ENCODE results near the gene VOPP1. TPM values are rescaled to one million over a fixed set of nuclear protein-coding genes. Genes with fewer than 3 reads are reported as not detected.
A peak's percentile ranks its signal among the peaks of the same experiment; 100 is the strongest.

VOPP1 gene
- polyA plus RNA-seq, 1 experiment: 88.4 TPM

GRCh38 chr7:55555160-55555559 lies 17.1 kb downstream of the VOPP1 start:
- ChIA-PET CTCF (no interaction called here), POLR2A (no interaction called here)
- Histone ChIP-seq H3K4me3 (ENCODE audit: low read depth, low read length) (no peak overlapping the region), H3K27ac (ENCODE audit: low read depth, low read length) (peak overlapping the region; percentile 24), H3K27me3 (ENCODE audit: control insufficient read depth, insufficient read depth, low read length) (no peaks in the 10 kb centered on the region), H3K9me3 (ENCODE audit: control insufficient read depth, insufficient read depth, low read length) (no peaks in the 10 kb centered on the region)
- TF ChIP-seq CTCF (IDR thresholded peaks at IDR 0.05; ENCODE audit: low read depth, low read length): no peak
- no peak for DNase-seq (ENCODE audit: low read depth, low spot score)

GRCh38 chr7:55554038-55554437 lies 18.3 kb downstream of the VOPP1 start:
- no peaks in the 10 kb centered on the region for H3K27me3 ChIP-seq (ENCODE audit: control insufficient read depth, insufficient read depth, low read length)
- no peak overlapping the region for H3K4me3 ChIP-seq (ENCODE audit: low read depth, low read length)
- ChIA-PET CTCF (no interaction called here), POLR2A (no interaction called here)
- no peak for DNase-seq (ENCODE audit: low read depth, low spot score)
- TF ChIP-seq CTCF (IDR thresholded peaks at IDR 0.05; ENCODE audit: low read depth, low read length): no peak
- H3K9me3 ChIP-seq (ENCODE audit: control insufficient read depth, insufficient read depth, low read length): no peaks in the 10 kb centered on the region
- no peak overlapping the region for H3K27ac ChIP-seq (ENCODE audit: low read depth, low read length)

- no peak for TF ChIP-seq CTCF (IDR thresholded peaks at IDR 0.05; ENCODE audit: low read depth, low read length)
- ChIA-PET CTCF (interaction anchor here (0.7 kb wide), 1 partner anchor 273 kb away, joined by 3 read pairs; no protein-coding TSS in a partner anchor), POLR2A (interaction anchor here (0.8 kb wide), 1 partner anchor 44 kb away, joined by 3 read pairs; no protein-coding TSS in a partner anchor)
- Histone ChIP-seq H3K9me3 (ENCODE audit: control insufficient read depth, insufficient read depth, low read length) (no peaks in the 10 kb centered on the region), H3K4me3 (ENCODE audit: low read depth, low read length) (no peak overlapping the region), H3K27ac (ENCODE audit: low read depth, low read length) (no peak overlapping the region), H3K27me3 (ENCODE audit: control insufficient read depth, insufficient read depth, low read length) (no peaks in the 10 kb centered on the region)
- no peak for DNase-seq (ENCODE audit: low read depth, low spot score)
Observed at GRCh38 chr7:55553024-55553345, 19.3 kb downstream of the VOPP1 start.

GRCh38 chr7:55552320-55553023 lies 19.8 kb downstream of the VOPP1 start:
- Histone ChIP-seq H3K27ac (ENCODE audit: low read depth, low read length) (no peak overlapping the region), H3K27me3 (ENCODE audit: control insufficient read depth, insufficient read depth, low read length) (no peaks in the 10 kb centered on the region), H3K9me3 (ENCODE audit: control insufficient read depth, insufficient read depth, low read length) (no peaks in the 10 kb centered on the region), H3K4me3 (ENCODE audit: low read depth, low read length) (no peak overlapping the region)
- no peak for DNase-seq (ENCODE audit: low read depth, low spot score)
- POLR2A ChIA-PET: interaction anchor here (0.8 kb wide), 1 partner anchor 44 kb away, joined by 3 read pairs; no protein-coding TSS in a partner anchor
- no peak for TF ChIP-seq CTCF (IDR thresholded peaks at IDR 0.05; ENCODE audit: low read depth, low read length)
- CTCF ChIA-PET: interaction anchor here (0.7 kb wide), 2 partner anchors 272 to 463 kb away, joined by 3 to 10 read pairs; no protein-coding TSS in a partner anchor

GRCh38 chr7:55550841-55551537 lies 21.3 kb downstream of the VOPP1 start:
- CTCF ChIA-PET: interaction anchor here (0.6 kb wide), 1 partner anchor 8 kb away, joined by 3 read pairs; no protein-coding TSS in a partner anchor
- no peak for TF ChIP-seq CTCF (IDR thresholded peaks at IDR 0.05; ENCODE audit: low read depth, low read length)
- no peak overlapping the region for H3K4me3 ChIP-seq (ENCODE audit: low read depth, low read length)
- DNase-seq (ENCODE audit: low read depth, low spot score): no peak
- H3K9me3 ChIP-seq (ENCODE audit: control insufficient read depth, insufficient read depth, low read length): no peaks in the 10 kb centered on the region
- POLR2A ChIA-PET: no interaction called here
- no peak overlapping the region for H3K27ac ChIP-seq (ENCODE audit: low read depth, low read length)
- H3K27me3 ChIP-seq (ENCODE audit: control insufficient read depth, insufficient read depth, low read length): no peaks in the 10 kb centered on the region
